Ovary (tissue), 9 donors: ENCODE results near the gene DBI. TPM values are rescaled to one million over a fixed set of nuclear protein-coding genes. Genes with fewer than 3 reads are reported as not detected.

Experiments used
- DNase-seq, 5 donors: peaks; one replicate each; pipeline ENCODE4 v3.0.0-alpha.2; 2019 to 2020
- H3K27ac ChIP-seq, 2 donors: fragments of 200-600 bp; one replicate each; pipeline versions ENCODE4 v1.5.1 to v1.8.0; 2019 to 2022
- H3K27me3 ChIP-seq: fragments of 200-600 bp; one replicate; pipeline ENCODE4 v1.8.0; 2022
- H3K36me3 ChIP-seq: fragments of 200-600 bp; sonication (generic); one replicate; pipeline ENCODE4 v1.5.1; 2019
- H3K4me1 ChIP-seq: one replicate; pipeline ENCODE4 v1.8.1; 2013; ENCODE audit warnings: mild to moderate bottlenecking, moderate library complexity; ENCODE audit not compliant: insufficient read depth
- H3K4me3 ChIP-seq: fragments of 200-600 bp; sonication (generic); one replicate; pipeline ENCODE4 v1.5.1; 2017
- H3K9me3 ChIP-seq, 2 donors: fragments of 200-600 bp in 1 of 2; sonication (generic) in 1 of 2; one replicate each; pipeline versions ENCODE4 v1.5.1 to v1.8.1; 2013 to 2019; ENCODE audit warnings: mild to moderate bottlenecking in 1 of 2, moderate library complexity in 1 of 2
- EP300 ChIP-seq: sonication (generic); formaldehyde crosslinking; IDR thresholded peaks from one replicate; pipeline ENCODE4 v1.6.1; 2017; ENCODE audit warnings: antibody characterized with exemption
- POLR2A ChIP-seq: fragments of 450-650 bp; IDR thresholded peaks from one replicate; pipeline ENCODE4 v1.6.1; 2017; ENCODE audit warnings: antibody characterized with exemption, mild to moderate bottlenecking, moderate library complexity
- WGBS, 3 donors: extraction: QIAGEN DNeasy Blood & Tissue Kit in 1 of 3; methylation state at CpG; one replicate each; pipeline versions ENCODE4 v1.1.5 to v1.1.7; 2013 to 2017; 5-methylcytosine and 5-hydroxymethylcytosine counted together
- intact Hi-C, 4 donors: fragments of 100-400 bp; cut with DNase I; formaldehyde crosslinking; loops; one replicate each; pipeline versions ENCODE4 v1.11.0 to v1.15.1; 2022 to 2023
- polyA plus RNA-seq, 2 donors: library from polyadenylated mRNA; stranded (reverse); fragments of 200-250 nt in 1 of 2; fragments of 350-450 nt in 1 of 2; fragmentation: Illumina TruSeq in 1 of 2; extraction: RNeasy Lipid Tissue Mini Kit (QIAGEN cat#74804) in 1 of 2; gene quantifications; one replicate each; pipeline ENCODE4 v1.2.3, GENCODE V29; 2013 to 2014
- total RNA-seq, 7 donors: library from RNA; depleted of rRNA in 2 of 7; stranded (reverse); fragments of >200 nt in 2 of 7; fragmentation: NEBNext Ultra II Directional in 3 of 7; extraction: Animal tissue kit (Norgen Biotek cat#: 25700) in 3 of 7; gene quantifications; one replicate each; pipeline versions ENCODE4 v1.1.0 to v1.2.4, GENCODE V29; 2016 to 2023
- TF ChIP-seq, protein P1 (sequence below), 3 donors: fragments of 450-650 bp in 2 of 3; fragments of 200-600 bp in 1 of 3; IDR thresholded peaks; one replicate each; pipeline versions ENCODE4 v1.5.1 to v1.8.0; 2016 to 2022; ENCODE audit warnings: antibody characterized with exemption in 3 of 3, mild to moderate bottlenecking in 1 of 3
- donor health status: DM: no; HTN: no; CAD: no; lungs with moderate emphysema.
- donor health status: DM: no; HTN: no; CAD: no.
- donor health status: Bipolar disorder and iron deficiency.
- donor health status: DM: yes; HTN: yes; CAD: no.
- donor health status: DM: no; HTN: no; CAD: no.
- donor health status: DM: yes; HTN: yes; CAD: no.

DBI gene
- total and polyA plus RNA-seq, 9 donors = 35.5 to 243 (median 49.8) TPM

DNA sequence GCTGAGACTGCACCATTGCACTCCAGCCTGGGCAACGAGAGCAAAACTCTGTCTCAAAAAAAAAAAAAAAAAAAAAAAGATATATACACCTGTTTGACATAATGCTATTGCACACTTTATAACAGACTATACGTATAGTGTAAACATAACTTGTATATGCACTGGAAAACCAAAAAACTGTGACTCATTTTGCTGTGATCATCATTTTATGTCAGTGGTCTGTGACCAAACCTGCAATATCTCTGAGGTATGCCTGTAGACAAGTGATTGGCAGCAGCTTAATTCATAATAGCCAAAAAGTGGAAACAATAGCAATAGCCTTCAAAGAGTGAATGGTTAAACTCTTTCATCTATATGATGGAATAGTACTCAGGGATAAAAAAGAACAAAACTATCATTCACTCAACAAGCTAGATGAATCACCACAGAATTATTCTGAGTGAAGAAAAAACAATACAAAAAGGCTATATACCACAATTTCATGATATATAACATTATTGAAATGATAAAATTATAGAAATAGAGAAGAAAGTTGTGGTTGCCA lies 6.3 kb upstream of the DBI start:
- intact Hi-C loops = loop anchor here in 1 of 4 donors (10.0 kb wide), 1 partner anchor 654 kb away; the partner anchor contains the start of gene EPB41L5
- Histone ChIP-seq H3K4me1 (peaks cover under 1% of the 10 kb centered on the region), H3K36me3 (no peaks in the 10 kb centered on the region), H3K27me3 (no peaks in the 10 kb centered on the region), H3K4me3 (no peak overlapping the region), H3K27ac (no peak overlapping the region), H3K9me3 (no peaks in the 10 kb centered on the region)
- TF ChIP-seq, protein P1, sequence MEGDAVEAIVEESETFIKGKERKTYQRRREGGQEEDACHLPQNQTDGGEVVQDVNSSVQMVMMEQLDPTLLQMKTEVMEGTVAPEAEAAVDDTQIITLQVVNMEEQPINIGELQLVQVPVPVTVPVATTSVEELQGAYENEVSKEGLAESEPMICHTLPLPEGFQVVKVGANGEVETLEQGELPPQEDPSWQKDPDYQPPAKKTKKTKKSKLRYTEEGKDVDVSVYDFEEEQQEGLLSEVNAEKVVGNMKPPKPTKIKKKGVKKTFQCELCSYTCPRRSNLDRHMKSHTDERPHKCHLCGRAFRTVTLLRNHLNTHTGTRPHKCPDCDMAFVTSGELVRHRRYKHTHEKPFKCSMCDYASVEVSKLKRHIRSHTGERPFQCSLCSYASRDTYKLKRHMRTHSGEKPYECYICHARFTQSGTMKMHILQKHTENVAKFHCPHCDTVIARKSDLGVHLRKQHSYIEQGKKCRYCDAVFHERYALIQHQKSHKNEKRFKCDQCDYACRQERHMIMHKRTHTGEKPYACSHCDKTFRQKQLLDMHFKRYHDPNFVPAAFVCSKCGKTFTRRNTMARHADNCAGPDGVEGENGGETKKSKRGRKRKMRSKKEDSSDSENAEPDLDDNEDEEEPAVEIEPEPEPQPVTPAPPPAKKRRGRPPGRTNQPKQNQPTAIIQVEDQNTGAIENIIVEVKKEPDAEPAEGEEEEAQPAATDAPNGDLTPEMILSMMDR (IDR thresholded peaks at IDR 0.05) = no peak
- TF ChIP-seq EP300 (no peak), POLR2A (no peak)
- 86 to 98% (median 96%) methylated on average over 2 of the region's 2 CpGs for WGBS, 3 donors
- DNase-seq = no peak

DNA sequence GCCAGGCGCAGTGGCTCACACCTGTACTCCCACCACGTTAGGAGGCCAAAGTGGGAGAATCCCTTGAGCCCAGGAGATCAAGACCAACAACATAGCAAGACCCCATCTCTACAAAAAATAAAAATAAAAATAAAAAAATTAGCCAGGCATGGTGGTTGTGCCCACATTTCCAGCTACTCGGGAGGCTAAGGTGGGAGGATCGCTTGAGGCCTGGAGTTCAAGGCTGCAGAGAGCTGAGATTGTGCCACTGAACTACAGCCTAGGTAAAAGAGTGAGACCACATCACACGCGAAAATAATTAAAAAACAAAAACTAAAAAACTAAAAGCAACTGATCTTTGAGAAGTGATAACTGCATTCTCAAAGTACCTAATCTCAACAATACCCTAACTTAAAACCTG lies 2.0 kb upstream of the DBI start:
- intact Hi-C loops = loop anchor here in 1 of 4 donors (10.0 kb wide), 1 partner anchor 650 kb away; the partner anchor contains the start of gene EPB41L5
- whole genome bisulfite sequencing, 3 donors = 74 to 82% (median 76%) methylated on average over 6 of the region's 6 CpGs
- no peak overlapping the region for H3K27ac ChIP-seq

GRCh38 chr2:119365436-119365835 lies 1.3 kb upstream of the DBI start:
- peak overlapping the region; percentile 76 for H3K4me3 ChIP-seq
- no peak overlapping the region for H3K27ac ChIP-seq
- TF ChIP-seq EP300 (no peak), POLR2A (no peak)
- TF ChIP-seq, protein P1 (IDR thresholded peaks at IDR 0.05) = no peak
- H3K9me3 ChIP-seq = no peaks in the 10 kb centered on the region
- WGBS, 3 donors = 51 to 54% (median 53%) methylated on average over 6 of the region's 6 CpGs
- no peaks in the 10 kb centered on the region for H3K27me3 ChIP-seq
- peaks cover 10% of the 10 kb centered on the region for H3K4me1 ChIP-seq
- intact Hi-C loops = loop anchor here in 1 of 4 donors (10.0 kb wide), 1 partner anchor 649 kb away; the partner anchor contains the start of gene EPB41L5
- H3K36me3 ChIP-seq = no peaks in the 10 kb centered on the region
- DNase-seq = no peak

More for the DNA sequence above, 2.0 kb upstream of the DBI start:
- Histone ChIP-seq H3K4me1 (peaks cover 10% of the 10 kb centered on the region), H3K27me3 (no peaks in the 10 kb centered on the region), H3K9me3 (no peaks in the 10 kb centered on the region), H3K36me3 (no peaks in the 10 kb centered on the region), H3K4me3 (no peak overlapping the region)
- TF ChIP-seq, protein P1 (IDR thresholded peaks at IDR 0.05) = no peak
- TF ChIP-seq POLR2A (no peak), EP300 (no peak)
- no peak for DNase-seq

- Histone ChIP-seq H3K36me3 (no peaks in the 10 kb centered on the region), H3K9me3 (no peaks in the 10 kb centered on the region), H3K27ac (peak overlapping the region; percentile 36 to 73), H3K4me1 (peaks cover 10% of the 10 kb centered on the region), H3K27me3 (no peaks in the 10 kb centered on the region), H3K4me3 (peak overlapping the region; percentile 76)
- 0 to 1% (median 1%) methylated on average over 17 of the region's 17 CpGs for WGBS, 3 donors
- DNase-seq = no peak
- TF ChIP-seq, protein P1 (IDR thresholded peaks at IDR 0.05) = no peak
- TF ChIP-seq EP300 (no peak), POLR2A (no peak)
- intact Hi-C loops = loop anchor here in 1 of 4 donors (10.0 kb wide), 1 partner anchor 649 kb away; the partner anchor contains the start of gene EPB41L5
Observed at GRCh38 chr2:119366161-119366648, 572 bp upstream of the DBI start.
